Spleen (tissue), 11 donors: ENCODE results near the gene ELL3. TPM values are rescaled to one million over a fixed set of nuclear protein-coding genes. Genes with fewer than 3 reads are reported as not detected.
"Not testable (repeated sequence)": the region's sequence is repeated elsewhere in the genome, so short reads cannot be mapped to it uniquely, and the experiment has no call there.

Source experiments
- DNase-seq: peaks from one replicate; pipeline ENCODE4 v3.0.0-alpha.2; 2020
- H3K27ac ChIP-seq, 8 donors: fragments of 200-600 bp; sonication (generic) in 7 of 8; 1 replicate in 4 of 8; 2 replicates in 4 of 8; pipeline versions ENCODE4 v1.5.0 to v1.8.0; 2016 to 2021; ENCODE audit warnings: inconsistent platforms in 4 of 8, mild to moderate bottlenecking in 4 of 8, moderate library complexity in 1 of 8
- H3K27me3 ChIP-seq, 7 donors: fragments of 200-600 bp; sonication (generic) in 6 of 7; replicated peaks in 1 of 7; 1 replicate in 4 of 7; 2 replicates in 3 of 7; pipeline versions ENCODE4 v1.5.0 to v1.8.0; 2016 to 2021; ENCODE audit warnings: inconsistent platforms in 3 of 7, mild to moderate bottlenecking in 1 of 7
- H3K36me3 ChIP-seq, 6 donors: fragments of 200-600 bp; sonication (generic) in 5 of 6; 1 replicate in 4 of 6; 2 replicates in 2 of 6; pipeline versions ENCODE4 v1.5.0 to v1.8.0; 2016 to 2021; ENCODE audit warnings: inconsistent platforms in 2 of 6
- H3K4me1 ChIP-seq, 6 donors: fragments of 200-600 bp; sonication (generic) in 5 of 6; 1 replicate in 3 of 6; 2 replicates in 3 of 6; pipeline versions ENCODE4 v1.5.0 to v1.8.0; 2016 to 2021; ENCODE audit warnings: inconsistent platforms in 3 of 6
- H3K4me3 ChIP-seq, 8 donors: fragments of 200-600 bp; sonication (generic) in 7 of 8; 1 replicate in 4 of 8; 2 replicates in 4 of 8; pipeline versions ENCODE4 v1.5.0 to v1.8.0; 2016 to 2021; ENCODE audit warnings: inconsistent platforms in 4 of 8, mild to moderate bottlenecking in 4 of 8, moderate library complexity in 2 of 8
- H3K9me3 ChIP-seq, 8 donors: fragments of 200-600 bp; sonication (generic) in 7 of 8; 1 replicate in 4 of 8; 2 replicates in 4 of 8; pipeline versions ENCODE4 v1.5.0 to v1.8.0; 2016 to 2021; ENCODE audit warnings: inconsistent platforms in 4 of 8
- CTCF ChIP-seq, 11 experiments: fragments of 200-600 bp in 7 of 11; fragments of 450-650 bp in 4 of 11; sonication (generic) in 4 of 11; IDR thresholded peaks in 8 of 11; conservative IDR thresholded peaks in 3 of 11; 1 replicate in 7 of 11; 2 replicates in 4 of 11; pipeline versions ENCODE4 v1.4.0 to v1.8.0; 2016 to 2021; ENCODE audit warnings: antibody characterized with exemption in 11 of 11, inconsistent platforms in 4 of 11, mild to moderate bottlenecking in 1 of 11
- POLR2A ChIP-seq, 3 donors: fragments of 450-650 bp; IDR thresholded peaks; one replicate each; pipeline ENCODE4 v1.5.1; 2017; ENCODE audit warnings: antibody characterized with exemption in 3 of 3, mild to moderate bottlenecking in 1 of 3
- POLR2AphosphoS5 ChIP-seq, 3 donors: sonication (generic); formaldehyde crosslinking; IDR thresholded peaks; one replicate each; pipeline ENCODE4 v1.5.1; 2017; ENCODE audit warnings: antibody characterized with exemption in 3 of 3
- WGBS, 5 donors: extraction: QIAGEN DNeasy Blood & Tissue Kit in 3 of 5; methylation state at CpG; one replicate each; pipeline versions ENCODE4 v1.1.5 to v1.1.7; 2013 to 2018; 5-methylcytosine and 5-hydroxymethylcytosine counted together
- intact Hi-C: fragments of 100-400 bp; cut with DNase I; formaldehyde crosslinking; loops from one replicate; pipeline ENCODE4 v1.15.0; 2023; ENCODE audit warnings: low total_unique reads
- polyA plus RNA-seq, 3 donors: library from polyadenylated mRNA; stranded (reverse); fragments of 200-250 nt; gene quantifications; one replicate each; pipeline ENCODE4 v1.2.1, GENCODE V29; 2013
- total RNA-seq, 7 donors: library from RNA; depleted of rRNA in 3 of 7; stranded (reverse); fragments of >200 nt in 3 of 7; fragmentation: NEBNext Ultra II Directional in 4 of 7; extraction: Animal tissue kit (Norgen Biotek cat#: 25700) in 4 of 7; gene quantifications; one replicate each; pipeline versions ENCODE4 v1.1.0 to v1.2.1, GENCODE V29; 2016 to 2021
- donor health status: healthy with polysubstance abuse.
- donor health status: DM: no; HTN: no; CAD: no; lungs with moderate emphysema.
- donor health status: DM: no; HTN: no; CAD: no.
- donor health status: Bipolar disorder and iron deficiency.
- donor health status: healthy.
- donor health status: DM: no; HTN: no; CAD: no.
- donor health status: DM: yes; HTN: yes; CAD: no.

Gene ELL3
- total and polyA plus RNA-seq, 10 donors, result 1.7 to 44.4 (median 4.1) TPM

- no peak for TF ChIP-seq POLR2AphosphoS5 (IDR thresholded peaks at IDR 0.05)
- intact Hi-C loops, result no loop called here
- no peak for DNase-seq
- no peaks in the 10 kb centered on the region for H3K9me3 ChIP-seq
- WGBS, 5 donors, result 84 to 92% (median 89%) methylated on average over 3 of the region's 3 CpGs
- no peak overlapping the region for H3K4me3 ChIP-seq
- H3K4me1 ChIP-seq, result peaks cover 26 to 80% (median 63%) of the 10 kb centered on the region in 6 donors
- H3K27me3 ChIP-seq, result no peaks in the 10 kb centered on the region
- peaks cover 3 to 44% (median 12%) of the 10 kb centered on the region in 6 donors for H3K36me3 ChIP-seq
- H3K27ac ChIP-seq, result no peak overlapping the region
Observed at GRCh38 chr15:43821505-43821904, 44.7 kb upstream of the ELL3 start.

- H3K27ac ChIP-seq, H3K9me3 ChIP-seq, H3K4me3 ChIP-seq, H3K27me3 ChIP-seq, intact Hi-C loops, DNase-seq: not testable (repeated sequence)
- Histone ChIP-seq H3K36me3 (peaks cover 16 to 87% (median 75%) of the 10 kb centered on the region in 6 donors), H3K4me1 (peaks cover 0 to 28% (median 6%) of the 10 kb centered on the region in 6 donors)
- 93 to 99% (median 97%) methylated on average over 5 of the region's 5 CpGs for WGBS, 5 donors
Observed at GRCh38 chr15:43815064-43815463, 38.3 kb upstream of the ELL3 start.

GRCh38 chr15:43808960-43809678 is 32.4 kb upstream of the ELL3 start:
- H3K36me3 ChIP-seq, result peaks cover 13 to 100% (median 99%) of the 10 kb centered on the region in 6 donors

GRCh38 chr15:43808435-43808950 is 31.7 kb upstream of the ELL3 start:
- DNase-seq, result no peak
- no peak overlapping the region for H3K4me3 ChIP-seq
- no peak for TF ChIP-seq POLR2AphosphoS5 (IDR thresholded peaks at IDR 0.05)
- TF ChIP-seq POLR2A (IDR thresholded peaks at IDR 0.05), result no peak
- no peak for TF ChIP-seq CTCF (IDR thresholded peaks at IDR 0.05 in 8 of 11, conservative IDR thresholded peaks at IDR 0.05 in 3 of 11)
- intact Hi-C loops, result no loop called here
- H3K27ac ChIP-seq, result peak overlapping the region in 7 of 8 donors; percentile 38 to 80 (median 69)
- H3K9me3 ChIP-seq, result no peaks in the 10 kb centered on the region
- no peaks in the 10 kb centered on the region for H3K27me3 ChIP-seq
- H3K4me1 ChIP-seq, result peaks cover 4 to 34% (median 23%) of the 10 kb centered on the region in 6 donors
- H3K36me3 ChIP-seq, result peaks cover 9 to 100% (median 98%) of the 10 kb centered on the region in 6 donors
- WGBS, 5 donors, result 84 to 92% (median 86%) methylated on average over 5 of the region's 5 CpGs

More at GRCh38 chr15:43808960-43809678, 32.4 kb upstream of the ELL3 start:
- TF ChIP-seq CTCF (IDR thresholded peaks at IDR 0.05 in 8 of 11, conservative IDR thresholded peaks at IDR 0.05 in 3 of 11) (no peak), POLR2A (IDR thresholded peaks at IDR 0.05) (no peak), POLR2AphosphoS5 (IDR thresholded peaks at IDR 0.05) (peak in 1 of 3 donors; percentile 31)
- 55 to 71% (median 65%) methylated on average over 6 of the region's 6 CpGs for WGBS, 5 donors
- DNase-seq, result no peak
- no peaks in the 10 kb centered on the region for H3K9me3 ChIP-seq
- H3K4me3 ChIP-seq, result no peak overlapping the region
- H3K27me3 ChIP-seq, result no peaks in the 10 kb centered on the region
- intact Hi-C loops, result no loop called here
- peaks cover 4 to 34% (median 23%) of the 10 kb centered on the region in 6 donors for H3K4me1 ChIP-seq
- peak overlapping the region in 7 of 8 donors; percentile 43 to 80 (median 69) for H3K27ac ChIP-seq

GRCh38 chr15:43802676-43803075 is 25.9 kb upstream of the ELL3 start:
- H3K27ac ChIP-seq, H3K9me3 ChIP-seq, H3K27me3 ChIP-seq, DNase-seq, H3K4me3 ChIP-seq, intact Hi-C loops: not testable (repeated sequence)
- WGBS, 5 donors, result 93 to 98% (median 96%) methylated on average over 7 of the region's 7 CpGs
- H3K4me1 ChIP-seq, result peaks cover 6 to 41% (median 29%) of the 10 kb centered on the region in 6 donors
- peaks cover 5 to 88% (median 60%) of the 10 kb centered on the region in 6 donors for H3K36me3 ChIP-seq
